SK-N-SH treated with all-trans-retinoic acid at 6 μM for 48 hours (cell line): ENCODE measurements around the gene P2RY14.

Source experiments
- ARNTL ChIP-seq: fragments of 450-650 bp; formaldehyde crosslinking; IDR thresholded peaks from 2 replicates; pipeline ENCODE4 v1.5.0; 2020; ENCODE audit warnings: low read depth, mild to moderate bottlenecking, moderate library complexity, borderline replicate concordance
- CREB5 ChIP-seq: fragments of 250-450 bp; sonication (Bioruptor Pico); IDR thresholded peaks from 2 replicates; pipeline ENCODE4 v1.5.1; 2020; ENCODE audit warnings: low read depth, mild to moderate bottlenecking, moderate library complexity
- PATZ1 ChIP-seq: fragments of 250-450 bp; sonication (Bioruptor Pico); IDR thresholded peaks from 2 replicates; pipeline ENCODE4 v1.8.0; 2020; ENCODE audit warnings: mild to moderate bottlenecking, moderate library complexity, borderline replicate concordance
- RARB ChIP-seq: fragments of 250-450 bp; sonication (Bioruptor Pico); IDR thresholded peaks from 2 replicates; pipeline ENCODE4 v1.8.0; 2021; ENCODE audit warnings: mild to moderate bottlenecking, moderate library complexity
- TCF4 ChIP-seq: fragments of 250-450 bp; sonication (Bioruptor Pico); IDR thresholded peaks from 2 replicates; pipeline ENCODE4 v1.8.0; 2021; ENCODE audit warnings: mild to moderate bottlenecking, moderate library complexity, borderline replicate concordance
- ZNF8 ChIP-seq: fragments of 450-650 bp; formaldehyde crosslinking; IDR thresholded peaks from 2 replicates; pipeline ENCODE4 v1.5.0; 2020; ENCODE audit warnings: mild to moderate bottlenecking, moderate library complexity

GRCh38 chr3:151269631-151270030, 8.7 kb downstream of the P2RY14 start:
- no peak for TF ChIP-seq TCF4 (CRISPR knock-in tag)
- no peak for TF ChIP-seq ARNTL (CRISPR knock-in tag)
- no peak for TF ChIP-seq PATZ1 (CRISPR knock-in tag)
- no peak for TF ChIP-seq RARB (CRISPR knock-in tag)
- no peak for TF ChIP-seq CREB5
- TF ChIP-seq ZNF8 (CRISPR knock-in tag) = no peak
